HG03025 (cell line): ENCODE data around the gene ICAM2.
"Not testable (repeated sequence)": the region's sequence is repeated elsewhere in the genome, so short reads cannot be mapped to it uniquely, and the experiment has no call there.

ENCODE experiments used
- ATAC-seq: cut with Tn5 transposase; IDR thresholded peaks from one replicate; pipeline ENCODE4 v1.9.1; 2021; ENCODE audit warnings: mild to moderate bottlenecking, moderate library complexity; ENCODE audit not compliant: unreplicated experiment, low FRiP score

The ICAM2 gene

GRCh38 chr17:64045176-64045575 lies 24.7 kb upstream of the ICAM2 start:
- no peak for ATAC-seq

GRCh38 chr17:64042700-64043485 lies 22.5 kb upstream of the ICAM2 start:
- no peak for ATAC-seq

DNA sequence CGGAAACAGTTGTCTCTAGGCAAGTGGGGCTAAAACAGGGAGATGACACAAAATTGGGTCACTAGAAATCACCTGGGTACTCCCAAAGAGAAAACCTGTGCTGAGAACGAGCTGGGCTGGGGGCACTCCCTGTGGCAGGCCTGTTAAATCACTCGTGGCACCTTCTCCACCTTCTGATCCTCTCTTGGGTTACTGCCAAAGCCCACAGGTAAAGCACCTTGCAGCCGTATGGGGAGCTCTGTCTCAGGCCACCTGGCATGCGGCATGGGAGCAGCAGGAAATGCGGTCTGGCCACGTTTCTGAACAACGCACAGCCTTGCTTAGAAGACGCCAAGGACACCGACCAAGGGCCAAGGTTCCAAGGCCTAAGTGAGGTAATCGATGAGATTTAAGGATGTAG lies 21.5 kb upstream of the ICAM2 start:
- ATAC-seq, result no peak

DNA sequence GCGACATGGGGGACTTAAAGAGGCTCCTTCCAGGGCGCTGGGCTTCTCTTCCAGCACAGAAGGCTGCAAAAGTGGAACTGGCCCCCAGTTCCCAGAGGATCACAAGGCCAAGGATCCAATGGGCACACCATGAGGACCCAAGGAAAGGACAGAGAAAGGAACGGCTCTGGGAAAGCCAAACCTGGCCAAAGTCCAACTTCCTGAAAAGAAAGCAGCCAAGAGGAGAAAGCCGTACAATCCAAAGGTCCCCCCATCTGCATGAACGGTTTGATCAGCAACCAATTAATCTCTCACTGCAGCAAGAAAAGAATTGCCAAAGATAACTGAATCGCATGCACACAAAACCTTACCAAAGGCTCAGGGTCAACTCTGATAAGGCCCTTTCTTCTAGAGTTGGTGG lies 19.8 kb upstream of the ICAM2 start:
- ATAC-seq, result no peak

- ATAC-seq, result no peak
These were observed 18.6 kb upstream of the ICAM2 start for GRCh38 chr17:64039106-64039400.

DNA sequence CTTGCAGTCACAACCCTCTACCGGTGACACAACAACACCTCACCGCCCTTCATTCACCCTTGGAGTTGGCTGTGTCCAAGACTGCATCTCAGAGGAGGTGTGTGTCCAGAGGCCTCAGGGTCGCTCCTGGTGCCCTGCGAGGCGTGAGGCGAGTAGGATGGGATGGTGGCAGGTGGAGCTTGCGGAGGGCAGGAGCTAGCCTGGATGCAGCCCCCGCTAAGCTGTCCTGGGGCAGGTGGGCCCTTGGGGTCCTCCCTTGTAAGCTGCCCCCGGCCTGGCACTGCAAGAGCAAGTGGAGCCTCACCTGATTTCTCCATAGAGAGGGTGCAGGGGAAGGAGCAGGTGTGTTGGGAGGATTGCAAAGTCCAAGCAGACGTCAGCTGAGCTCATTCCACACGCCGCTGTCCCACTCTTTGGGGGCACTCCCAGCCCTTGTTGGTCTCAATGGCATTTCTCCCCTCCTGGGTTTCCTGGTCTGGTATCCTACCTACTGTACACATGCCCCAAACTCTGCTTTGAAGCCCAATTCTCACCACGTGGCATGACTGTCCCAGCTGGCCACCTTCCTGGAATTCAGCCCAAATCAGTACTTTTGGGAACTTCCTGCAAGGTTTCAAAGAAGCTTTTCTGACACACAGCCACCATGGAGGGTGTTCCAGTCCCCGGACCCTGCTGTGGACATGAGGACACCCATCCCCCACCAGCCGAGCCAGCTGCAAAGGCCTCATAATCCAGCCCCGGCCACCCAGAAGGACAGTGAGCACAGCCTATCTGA lies 18.1 kb upstream of the ICAM2 start:
- no peak for ATAC-seq

GRCh38 chr17:64037802-64038201 lies 17.4 kb upstream of the ICAM2 start:
- ATAC-seq, result no peak

DNA sequence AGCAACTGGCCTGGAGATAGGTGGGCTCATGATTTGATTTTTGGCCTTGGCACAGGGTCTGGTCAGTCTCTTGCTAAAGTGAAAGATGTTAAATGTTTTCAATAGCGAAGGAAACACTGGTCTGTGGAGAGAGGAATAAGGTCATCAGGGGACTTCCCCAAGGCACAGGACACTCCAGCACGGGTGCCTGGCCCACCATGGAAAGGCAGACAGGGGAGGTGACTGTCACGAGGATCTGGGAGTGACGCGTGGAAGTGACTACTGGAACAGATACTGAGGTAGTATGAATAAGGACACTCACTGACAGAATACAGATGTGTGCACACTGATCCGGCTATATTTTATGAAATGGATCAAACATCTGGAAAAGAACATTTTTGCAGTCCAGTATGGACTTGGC lies 16.7 kb upstream of the ICAM2 start:
- no peak for ATAC-seq

GRCh38 chr17:64036198-64036922 lies 15.9 kb upstream of the ICAM2 start:
- no peak for ATAC-seq

DNA sequence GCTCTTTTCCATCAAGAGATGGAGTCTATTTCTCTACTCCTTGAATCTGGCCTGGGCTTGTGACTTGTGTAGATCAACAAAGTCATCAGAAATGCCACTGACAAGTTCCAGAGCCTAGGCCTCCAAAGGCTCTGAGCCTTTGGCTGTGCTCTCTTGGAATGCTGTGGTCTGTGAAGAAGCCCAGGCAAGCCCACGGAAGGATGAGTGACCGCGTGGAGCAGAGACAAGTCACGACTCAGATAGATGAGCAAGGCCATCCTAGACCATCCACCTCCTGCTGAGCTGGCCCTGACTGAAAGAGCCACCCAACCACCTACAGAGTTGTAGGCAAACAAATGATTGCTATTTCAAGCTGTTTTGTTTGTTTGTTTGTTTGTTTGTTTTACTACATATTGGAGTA lies 11.6 kb upstream of the ICAM2 start:
- ATAC-seq, result no peak

DNA sequence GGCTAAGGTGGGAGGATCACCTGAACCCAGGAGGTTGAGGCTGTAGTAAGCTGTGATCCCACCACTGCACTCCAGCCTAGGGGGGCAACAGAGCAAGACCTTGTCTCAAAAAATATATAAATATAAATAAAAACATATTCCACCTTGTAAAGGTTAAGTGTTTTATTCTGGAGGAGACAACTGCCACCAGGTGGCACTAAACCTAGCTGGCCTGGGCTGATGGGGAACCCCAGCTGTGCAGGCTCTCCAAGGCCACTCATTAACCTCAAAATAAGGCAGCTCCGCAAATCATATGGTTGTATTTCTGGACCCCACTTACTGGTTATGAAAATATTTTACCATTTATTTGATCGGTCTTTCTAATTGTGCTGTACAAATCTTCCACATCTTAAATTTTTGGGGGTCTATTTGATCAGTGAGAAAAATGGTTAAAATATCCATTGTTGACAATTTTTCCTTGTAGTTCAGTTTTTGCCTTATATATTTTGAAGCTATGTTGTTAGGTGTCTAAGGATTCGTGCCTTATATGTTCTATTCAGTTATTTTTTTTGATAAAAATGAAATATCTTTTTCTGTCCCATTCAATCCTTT lies 8.5 kb upstream of the ICAM2 start:
- no peak for ATAC-seq

DNA sequence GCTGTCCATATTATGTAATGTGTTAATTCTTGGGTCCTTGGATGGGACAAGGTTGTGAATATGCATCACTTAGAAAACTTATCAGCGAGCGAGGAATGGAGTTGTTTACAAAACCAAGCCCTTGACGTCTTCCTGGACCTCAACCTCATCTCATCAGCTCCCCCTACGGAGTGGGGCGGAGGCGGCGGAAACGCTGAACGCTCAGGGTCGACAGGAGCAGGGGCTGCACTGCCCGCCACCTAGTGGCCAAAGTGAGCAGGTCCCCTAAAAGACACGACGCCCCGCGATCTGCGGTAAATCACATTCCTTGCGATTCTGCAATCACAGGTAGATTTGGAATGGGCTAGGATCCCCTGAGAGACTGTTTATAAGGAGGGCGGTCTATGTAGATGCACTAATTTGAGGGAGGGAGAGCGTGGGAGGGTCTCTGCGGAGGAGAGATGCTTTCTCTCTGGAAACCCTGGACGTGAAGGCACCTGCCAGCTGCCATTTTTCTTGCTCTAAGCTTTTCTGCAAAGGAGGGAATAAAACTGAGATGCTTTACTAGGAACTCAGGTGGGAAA lies 5.4 kb upstream of the ICAM2 start:
- ATAC-seq, result no peak

DNA sequence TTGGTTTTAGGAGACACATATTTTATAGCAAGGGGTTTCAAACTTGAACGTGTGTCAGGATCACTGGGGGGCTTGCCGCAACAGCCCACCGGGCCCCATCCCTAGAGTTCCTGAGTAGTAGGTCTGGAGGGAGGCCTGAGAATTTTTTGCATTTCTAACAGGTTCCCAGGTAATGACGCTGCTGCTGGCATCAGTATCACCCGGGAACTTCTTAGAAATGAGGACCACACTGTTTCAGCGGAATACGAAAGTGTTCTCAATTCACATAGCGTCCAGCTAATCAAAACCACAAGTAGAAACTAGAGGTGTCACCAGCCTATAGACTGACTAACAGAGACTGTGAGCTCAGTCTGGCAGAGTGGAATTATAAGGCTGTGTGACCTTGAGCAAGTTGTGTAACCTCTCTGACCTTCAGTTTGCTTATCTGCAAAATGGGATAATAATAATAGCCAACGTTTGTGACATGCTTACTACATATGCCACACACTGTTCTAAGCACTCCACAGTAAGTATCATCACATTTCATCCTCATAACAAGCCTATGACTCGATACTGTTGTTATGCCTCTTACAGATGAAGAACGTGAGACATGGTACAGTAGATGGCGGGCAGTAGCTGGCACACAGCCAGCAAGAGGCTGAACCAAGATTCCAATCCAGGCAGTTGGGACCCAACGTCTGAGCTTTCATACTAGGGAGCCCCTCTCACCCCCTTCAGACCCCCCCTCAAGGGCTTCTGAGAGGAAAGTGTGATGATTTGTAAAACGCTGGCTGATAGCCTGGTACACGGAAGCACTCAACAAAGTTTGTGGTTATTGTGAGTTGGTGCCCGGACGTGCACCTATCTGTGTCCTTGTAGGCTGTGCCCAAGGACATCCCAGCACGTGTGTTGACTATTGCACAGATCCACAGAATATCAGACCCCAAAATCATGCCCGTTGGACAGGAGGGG lies 4.6 kb upstream of the ICAM2 start:
- ATAC-seq, result no peak

DNA sequence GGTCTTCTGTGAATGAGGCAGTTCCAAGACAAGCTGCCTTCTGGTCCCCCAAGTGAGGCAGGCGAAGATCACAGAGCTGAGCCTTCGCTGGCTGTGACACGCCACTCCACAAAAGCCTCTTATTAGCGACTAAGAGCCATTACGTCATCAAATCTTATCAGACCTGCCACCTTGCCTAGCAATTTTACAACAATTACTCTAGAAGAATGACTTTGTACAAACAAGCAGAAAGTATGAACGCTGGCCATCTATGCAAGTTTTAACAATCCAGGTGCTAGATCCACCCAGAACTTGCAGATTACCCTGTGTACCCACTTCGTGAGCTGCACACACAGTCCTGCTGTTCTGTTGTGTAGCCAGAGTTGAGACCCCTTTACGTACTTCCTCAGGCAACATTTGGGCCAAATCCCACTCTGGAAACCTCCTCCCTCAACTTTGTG lies 3.8 kb upstream of the ICAM2 start:
- no peak for ATAC-seq

GRCh38 chr17:64022611-64023063 lies 2.2 kb upstream of the ICAM2 start:
- ATAC-seq, result no peak

- ATAC-seq, result not testable (repeated sequence)
These were observed 877 bp downstream of the ICAM2 start for GRCh38 chr17:64019551-64019961.

DNA sequence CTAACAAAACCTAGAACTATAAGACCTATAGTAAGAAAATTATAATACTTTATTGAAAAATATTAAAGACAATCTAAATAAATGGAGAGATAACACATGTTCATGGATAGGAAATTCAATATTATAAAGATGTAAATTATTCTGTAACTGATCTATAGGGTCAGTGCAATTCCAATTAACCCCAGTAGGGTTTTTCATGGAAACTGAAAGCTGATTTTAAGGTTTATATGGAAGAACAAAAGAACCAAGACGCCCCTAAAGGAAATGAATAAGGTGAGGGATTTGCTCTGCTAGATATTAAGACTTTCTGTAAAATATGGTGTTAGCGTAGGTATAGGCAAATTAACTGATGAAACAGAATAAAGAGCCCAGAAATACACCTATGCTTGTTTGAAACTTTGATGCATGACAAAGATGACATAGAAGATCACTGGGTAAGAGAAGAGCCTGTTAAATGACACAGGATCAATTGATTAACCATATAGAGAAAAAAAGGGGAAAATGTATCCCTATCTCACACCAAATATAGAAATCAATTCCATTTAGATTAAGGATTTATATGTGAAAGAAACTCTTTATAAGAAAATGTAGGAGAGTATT lies 3.0 kb downstream of the ICAM2 start:
- ATAC-seq, result no peak

GRCh38 chr17:64016974-64017373 lies 3.5 kb downstream of the ICAM2 start:
- no peak for ATAC-seq

GRCh38 chr17:64016231-64016784 lies 4.1 kb downstream of the ICAM2 start:
- no peak for ATAC-seq
